HepG2 (cell line): ENCODE measurements around the gene SLC45A3. TPM values are rescaled to one million over a fixed set of nuclear protein-coding genes. Genes with fewer than 3 reads are reported as not detected.

ENCODE experiments used
- ARHGAP35 ChIP-seq: sonication (generic); formaldehyde crosslinking; IDR thresholded peaks from 2 replicates; pipeline ENCODE4 v1.9.0; 2022; ENCODE audit warnings: mild to moderate bottlenecking, inconsistent platforms, moderate library complexity, missing genetic modification reagents, borderline replicate concordance
- BORCS8-MEF2B ChIP-seq: sonication (generic); formaldehyde crosslinking; IDR thresholded peaks from 2 replicates; pipeline ENCODE4 v1.8.0; 2022; ENCODE audit warnings: mild to moderate bottlenecking, missing genetic modification reagents
- DMAP1 ChIP-seq: IDR thresholded peaks from 2 replicates; pipeline ENCODE4 v1.6.1; 2016
- FOXA1 ChIP-seq, 2 experiments: fragments of 450-650 bp in 1 of 2; sonication (generic) in 1 of 2; formaldehyde crosslinking in 1 of 2; IDR thresholded peaks; 2 replicates each; pipeline versions ENCODE4 v1.4.0 to v1.6.1; 2016 to 2020; ENCODE audit warnings: missing genetic modification reagents in 1 of 2
- HOMEZ ChIP-seq: IDR thresholded peaks from 2 replicates; pipeline ENCODE4 v1.6.1; 2016; ENCODE audit warnings: low read depth
- NFE2L2 ChIP-seq: fragments of 150-350 bp; IDR thresholded peaks from 2 replicates; pipeline ENCODE4 v1.6.1; 2014; ENCODE audit warnings: low read length
- POLR2A ChIP-seq, 2 experiments: IDR thresholded peaks; 2 replicates each; pipeline ENCODE4 v1.6.1; 2011; ENCODE audit warnings: low read depth in 2 of 2, low read length in 2 of 2, mild to moderate bottlenecking in 1 of 2, moderate library complexity in 1 of 2; ENCODE audit not compliant: insufficient read depth in 1 of 2
- RARA ChIP-seq: IDR thresholded peaks from 2 replicates; pipeline ENCODE4 v1.6.1; 2016; ENCODE audit warnings: missing genetic modification reagents, missing compliant biosample characterization
- SALL1 ChIP-seq: sonication (generic); formaldehyde crosslinking; IDR thresholded peaks from 2 replicates; pipeline ENCODE4 v1.8.0; 2022; ENCODE audit warnings: mild to moderate bottlenecking, missing genetic modification reagents
- TSC22D2 ChIP-seq: sonication (generic); formaldehyde crosslinking; IDR thresholded peaks from 2 replicates; pipeline ENCODE4 v1.5.1; 2020; ENCODE audit warnings: missing genetic modification reagents, mild to moderate bottlenecking, borderline replicate concordance
- ZNF142 ChIP-seq: sonication (generic); formaldehyde crosslinking; IDR thresholded peaks from 2 replicates; pipeline ENCODE4 v1.4.0; 2020; ENCODE audit warnings: missing genetic modification reagents
- ZNF160 ChIP-seq: sonication (generic); formaldehyde crosslinking; IDR thresholded peaks from 2 replicates; pipeline ENCODE4 v1.8.0; 2022; ENCODE audit warnings: mild to moderate bottlenecking, inconsistent platforms, missing genetic modification reagents
- ZNF17 ChIP-seq: sonication (generic); formaldehyde crosslinking; IDR thresholded peaks from 2 replicates; pipeline ENCODE4 v1.5.0; 2020; ENCODE audit warnings: mild to moderate bottlenecking, missing genetic modification reagents
- ZNF3 ChIP-seq: IDR thresholded peaks from 2 replicates; pipeline ENCODE4 v1.7.0; 2017; ENCODE audit warnings: inconsistent platforms
- polyA plus RNA-seq, 8 experiments: library from polyadenylated mRNA; depleted of rRNA in 3 of 8; stranded (reverse) in 7 of 8; unstranded in 1 of 8; fragments of >200 nt; fragmentation: Illumina TruSeq in 4 of 8; extraction: Trizol in 4 of 8; gene quantifications; 2 replicates each; pipeline versions ENCODE4 v1.2.1 to v1.2.3, GENCODE V29; 2011 to 2016; ENCODE audit warnings: low read depth in 4 of 8, missing spikeins in 1 of 8, mixed read lengths in 1 of 8; ENCODE audit not compliant: insufficient read depth in 1 of 8
- total RNA-seq, 5 experiments: library from RNA; depleted of rRNA; stranded (reverse); fragments of >200 nt; fragmentation: Illumina TruSeq; extraction: Trizol; gene quantifications; 2 replicates each; pipeline ENCODE4 v1.2.3, GENCODE V29; 2016; ENCODE audit warnings: low read depth in 1 of 5
- TF ChIP-seq, protein P1 (sequence below): sonication (generic); formaldehyde crosslinking; IDR thresholded peaks from 2 replicates; pipeline ENCODE4 v1.9.0; 2021; ENCODE audit warnings: mild to moderate bottlenecking, missing genetic modification reagents
- TF ChIP-seq, protein P2 (sequence below): sonication (generic); formaldehyde crosslinking; IDR thresholded peaks from 2 replicates; pipeline ENCODE4 v1.5.0; 2020; ENCODE audit warnings: missing genetic modification reagents

The SLC45A3 gene
- total and polyA plus RNA-seq, 2 of the 13 experiments (the other 11 are each of a cell fraction or from before 2014, with no cell fraction given), result 3.4 to 4.1 TPM

DNA sequence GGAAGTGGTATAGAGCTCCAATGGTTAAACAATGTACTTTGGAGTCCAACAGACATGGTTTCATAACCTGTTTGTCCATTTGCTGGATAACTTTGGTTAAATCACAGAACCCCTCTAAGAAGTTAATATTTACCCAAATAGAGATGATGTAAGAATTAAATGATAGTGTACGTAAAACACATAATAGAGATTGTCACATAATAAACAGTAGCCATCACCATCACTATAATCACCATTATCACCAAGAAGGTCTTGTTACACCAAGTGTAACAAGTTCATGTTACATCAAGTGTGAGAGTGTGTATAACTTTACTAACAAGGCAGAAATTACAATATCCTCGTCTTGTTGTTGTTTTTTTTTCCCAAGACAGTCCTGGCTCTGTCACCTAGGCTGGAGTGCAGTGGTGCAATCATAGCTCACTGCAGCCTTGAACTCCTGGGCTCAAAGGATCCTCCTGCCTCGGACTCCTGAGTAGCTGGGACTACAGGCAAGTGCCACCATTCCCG lies 46.4 kb upstream of the SLC45A3 start (continued):
- no peak for TF ChIP-seq ZNF142
- no peak for TF ChIP-seq ARHGAP35 (CRISPR knock-in tag)
- 0 out of 2 replicates have a peak, but pooled peaks have one; percentile 12 for TF ChIP-seq RARA (CRISPR knock-in tag)
- no peak for TF ChIP-seq BORCS8-MEF2B
- no peak for TF ChIP-seq ZNF17 (CRISPR knock-in tag)
- TF ChIP-seq DMAP1 (CRISPR knock-in tag), result no peak
- TF ChIP-seq SALL1 (CRISPR knock-in tag), result peak; percentile 47
- TF ChIP-seq FOXA1 (IDR thresholded peaks at IDR 0.05), result no peak
- TF ChIP-seq FOXA1 (CRISPR knock-in tag; IDR thresholded peaks at IDR 0.05), result no peak
- TF ChIP-seq NFE2L2, result no peak
- TF ChIP-seq POLR2A (IDR thresholded peaks at IDR 0.05; ENCODE audit: insufficient read depth in 1 of 2, low read depth in 2 of 2, low read length in 2 of 2), result no peak
- TF ChIP-seq TSC22D2, result no peak
- no peak for TF ChIP-seq ZNF160 (CRISPR knock-in tag)
- TF ChIP-seq, protein P1, sequence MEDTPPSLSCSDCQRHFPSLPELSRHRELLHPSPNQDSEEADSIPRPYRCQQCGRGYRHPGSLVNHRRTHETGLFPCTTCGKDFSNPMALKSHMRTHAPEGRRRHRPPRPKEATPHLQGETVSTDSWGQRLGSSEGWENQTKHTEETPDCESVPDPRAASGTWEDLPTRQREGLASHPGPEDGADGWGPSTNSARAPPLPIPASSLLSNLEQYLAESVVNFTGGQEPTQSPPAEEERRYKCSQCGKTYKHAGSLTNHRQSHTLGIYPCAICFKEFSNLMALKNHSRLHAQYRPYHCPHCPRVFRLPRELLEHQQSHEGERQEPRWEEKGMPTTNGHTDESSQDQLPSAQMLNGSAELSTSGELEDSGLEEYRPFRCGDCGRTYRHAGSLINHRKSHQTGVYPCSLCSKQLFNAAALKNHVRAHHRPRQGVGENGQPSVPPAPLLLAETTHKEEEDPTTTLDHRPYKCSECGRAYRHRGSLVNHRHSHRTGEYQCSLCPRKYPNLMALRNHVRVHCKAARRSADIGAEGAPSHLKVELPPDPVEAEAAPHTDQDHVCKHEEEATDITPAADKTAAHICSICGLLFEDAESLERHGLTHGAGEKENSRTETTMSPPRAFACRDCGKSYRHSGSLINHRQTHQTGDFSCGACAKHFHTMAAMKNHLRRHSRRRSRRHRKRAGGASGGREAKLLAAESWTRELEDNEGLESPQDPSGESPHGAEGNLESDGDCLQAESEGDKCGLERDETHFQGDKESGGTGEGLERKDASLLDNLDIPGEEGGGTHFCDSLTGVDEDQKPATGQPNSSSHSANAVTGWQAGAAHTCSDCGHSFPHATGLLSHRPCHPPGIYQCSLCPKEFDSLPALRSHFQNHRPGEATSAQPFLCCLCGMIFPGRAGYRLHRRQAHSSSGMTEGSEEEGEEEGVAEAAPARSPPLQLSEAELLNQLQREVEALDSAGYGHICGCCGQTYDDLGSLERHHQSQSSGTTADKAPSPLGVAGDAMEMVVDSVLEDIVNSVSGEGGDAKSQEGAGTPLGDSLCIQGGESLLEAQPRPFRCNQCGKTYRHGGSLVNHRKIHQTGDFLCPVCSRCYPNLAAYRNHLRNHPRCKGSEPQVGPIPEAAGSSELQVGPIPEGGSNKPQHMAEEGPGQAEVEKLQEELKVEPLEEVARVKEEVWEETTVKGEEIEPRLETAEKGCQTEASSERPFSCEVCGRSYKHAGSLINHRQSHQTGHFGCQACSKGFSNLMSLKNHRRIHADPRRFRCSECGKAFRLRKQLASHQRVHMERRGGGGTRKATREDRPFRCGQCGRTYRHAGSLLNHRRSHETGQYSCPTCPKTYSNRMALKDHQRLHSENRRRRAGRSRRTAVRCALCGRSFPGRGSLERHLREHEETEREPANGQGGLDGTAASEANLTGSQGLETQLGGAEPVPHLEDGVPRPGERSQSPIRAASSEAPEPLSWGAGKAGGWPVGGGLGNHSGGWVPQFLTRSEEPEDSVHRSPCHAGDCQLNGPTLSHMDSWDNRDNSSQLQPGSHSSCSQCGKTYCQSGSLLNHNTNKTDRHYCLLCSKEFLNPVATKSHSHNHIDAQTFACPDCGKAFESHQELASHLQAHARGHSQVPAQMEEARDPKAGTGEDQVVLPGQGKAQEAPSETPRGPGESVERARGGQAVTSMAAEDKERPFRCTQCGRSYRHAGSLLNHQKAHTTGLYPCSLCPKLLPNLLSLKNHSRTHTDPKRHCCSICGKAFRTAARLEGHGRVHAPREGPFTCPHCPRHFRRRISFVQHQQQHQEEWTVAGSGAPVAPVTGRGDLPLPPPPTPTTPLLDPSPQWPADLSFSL, result no peak
- TF ChIP-seq ZNF3, result peak; percentile 48; the same call in 1 of the 2 replicates
- TF ChIP-seq HOMEZ (CRISPR knock-in tag), result 0 out of 2 replicates have a peak, but pooled peaks have one; percentile 14
- TF ChIP-seq, protein P2, sequence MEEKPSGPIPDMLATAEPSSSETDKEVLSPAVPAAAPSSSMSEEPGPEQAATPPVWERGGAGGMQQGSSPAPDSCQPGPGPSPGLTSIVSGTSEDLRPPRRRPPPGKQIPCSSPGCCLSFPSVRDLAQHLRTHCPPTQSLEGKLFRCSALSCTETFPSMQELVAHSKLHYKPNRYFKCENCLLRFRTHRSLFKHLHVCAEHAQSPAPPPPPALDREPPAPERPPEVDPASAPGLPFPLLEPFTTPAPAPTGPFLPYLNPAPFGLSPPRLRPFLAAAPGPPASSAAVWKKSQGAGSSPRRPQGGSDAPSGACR (CRISPR knock-in tag), result no peak
